BE2C (cell line): ENCODE results near the gene MAP3K21.

Experiments used
- DNase-seq: peaks from one replicate; pipeline ENCODE4 v3.0.0-alpha.2; 2020
- H3K27me3 ChIP-seq: fragments of 250-450 bp; sonication (Bioruptor Pico); 2 replicates; pipeline ENCODE4 v1.5.1; 2020; ENCODE audit warnings: mild to moderate bottlenecking
- H3K36me3 ChIP-seq: fragments of 250-450 bp; sonication (Bioruptor Pico); 2 replicates; pipeline ENCODE4 v1.5.1; 2020; ENCODE audit warnings: mild to moderate bottlenecking
- H3K4me1 ChIP-seq: fragments of 250-450 bp; sonication (Bioruptor Pico); 2 replicates; pipeline ENCODE4 v1.5.1; 2020
- H3K4me3 ChIP-seq: 2 replicates; pipeline ENCODE4 v1.5.1; 2011; ENCODE audit warnings: low read depth, low read length
- H3K9me3 ChIP-seq: fragments of 250-450 bp; sonication (Bioruptor Pico); 2 replicates; pipeline ENCODE4 v1.5.1; 2020
- TF ChIP-seq, protein P1 (sequence below): IDR thresholded peaks from 2 replicates; pipeline ENCODE4 v1.5.1; 2012; ENCODE audit warnings: mild to moderate bottlenecking, low read depth, low read length

The MAP3K21 gene

DNA sequence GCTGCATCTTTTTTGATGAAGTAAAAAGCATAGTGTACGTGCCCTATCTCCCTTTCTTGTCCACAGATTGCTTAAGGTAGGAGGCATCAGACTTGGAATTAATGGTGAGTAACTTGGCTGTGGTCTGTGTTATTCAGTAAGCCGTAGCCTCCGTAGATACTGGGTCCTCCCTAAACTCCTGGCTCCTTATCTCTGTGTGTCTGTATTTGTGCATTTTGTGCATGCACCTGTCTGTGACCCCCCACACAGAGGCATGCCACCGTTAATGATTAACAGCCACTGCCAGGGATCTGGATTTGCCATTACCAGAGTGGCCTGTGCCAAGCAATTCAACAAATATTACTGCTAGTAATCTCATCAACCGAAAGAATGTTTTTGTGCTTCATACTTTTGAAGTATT, 31.9 kb downstream of the MAP3K21 start:
- Histone ChIP-seq H3K4me3 (no peak overlapping the region), H3K4me1 (no peaks in the 10 kb centered on the region), H3K27me3 (peaks cover 35% of the 10 kb centered on the region), H3K36me3 (no peaks in the 10 kb centered on the region), H3K9me3 (no peaks in the 10 kb centered on the region)
- DNase-seq: no peak
- TF ChIP-seq, protein P1, sequence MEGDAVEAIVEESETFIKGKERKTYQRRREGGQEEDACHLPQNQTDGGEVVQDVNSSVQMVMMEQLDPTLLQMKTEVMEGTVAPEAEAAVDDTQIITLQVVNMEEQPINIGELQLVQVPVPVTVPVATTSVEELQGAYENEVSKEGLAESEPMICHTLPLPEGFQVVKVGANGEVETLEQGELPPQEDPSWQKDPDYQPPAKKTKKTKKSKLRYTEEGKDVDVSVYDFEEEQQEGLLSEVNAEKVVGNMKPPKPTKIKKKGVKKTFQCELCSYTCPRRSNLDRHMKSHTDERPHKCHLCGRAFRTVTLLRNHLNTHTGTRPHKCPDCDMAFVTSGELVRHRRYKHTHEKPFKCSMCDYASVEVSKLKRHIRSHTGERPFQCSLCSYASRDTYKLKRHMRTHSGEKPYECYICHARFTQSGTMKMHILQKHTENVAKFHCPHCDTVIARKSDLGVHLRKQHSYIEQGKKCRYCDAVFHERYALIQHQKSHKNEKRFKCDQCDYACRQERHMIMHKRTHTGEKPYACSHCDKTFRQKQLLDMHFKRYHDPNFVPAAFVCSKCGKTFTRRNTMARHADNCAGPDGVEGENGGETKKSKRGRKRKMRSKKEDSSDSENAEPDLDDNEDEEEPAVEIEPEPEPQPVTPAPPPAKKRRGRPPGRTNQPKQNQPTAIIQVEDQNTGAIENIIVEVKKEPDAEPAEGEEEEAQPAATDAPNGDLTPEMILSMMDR: no peak

DNA sequence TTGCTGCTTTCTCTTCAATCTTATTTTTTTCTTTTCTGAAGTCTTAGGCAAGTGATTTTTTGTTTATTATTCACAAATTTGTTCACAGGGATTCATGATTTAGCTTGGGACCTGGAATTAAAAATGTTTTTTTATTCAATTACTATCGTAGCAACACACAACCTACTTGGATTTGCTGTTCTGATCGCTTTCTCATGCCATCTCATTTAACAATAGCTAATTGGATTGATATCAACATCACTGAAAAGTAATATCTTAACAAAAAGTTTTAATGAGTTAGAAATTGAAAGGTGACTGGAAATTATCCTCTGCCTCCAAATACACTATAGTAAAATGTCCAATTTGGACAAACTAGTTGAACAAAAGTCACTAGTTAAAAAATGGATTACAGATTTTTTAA, 32.4 kb downstream of the MAP3K21 start:
- Histone ChIP-seq H3K9me3 (no peaks in the 10 kb centered on the region), H3K36me3 (no peaks in the 10 kb centered on the region), H3K4me3 (no peak overlapping the region), H3K27me3 (peaks cover 35% of the 10 kb centered on the region), H3K4me1 (no peaks in the 10 kb centered on the region)
- no peak for DNase-seq
- TF ChIP-seq, protein P1: no peak

DNA sequence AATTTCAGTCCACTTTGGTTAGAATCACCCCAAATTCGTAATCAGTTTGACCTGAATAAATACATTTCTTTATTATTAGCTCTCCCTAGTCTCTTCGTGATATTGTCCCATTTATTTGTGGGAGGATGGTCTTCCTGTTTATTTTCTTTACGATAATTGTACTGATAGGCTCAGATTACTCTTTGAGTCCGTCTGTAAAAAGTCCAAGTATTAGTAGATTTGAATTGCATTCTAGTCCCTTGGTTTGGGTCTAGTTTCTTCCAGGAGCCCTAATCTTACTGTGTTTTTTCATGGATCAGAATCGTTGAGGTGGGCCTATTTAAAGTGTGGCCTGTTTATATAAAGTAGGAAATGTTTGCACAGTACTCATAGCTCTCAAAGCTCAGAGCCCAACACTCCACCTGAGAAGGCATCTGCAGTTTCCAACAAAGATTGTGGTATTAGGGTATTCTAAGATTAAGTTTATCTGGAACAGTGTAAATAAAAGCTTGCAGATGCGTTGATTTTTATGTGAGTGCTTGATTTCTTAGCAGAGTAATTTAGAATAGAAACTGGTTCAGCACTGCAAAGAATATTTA, 33.1 kb downstream of the MAP3K21 start:
- Histone ChIP-seq H3K9me3 (no peaks in the 10 kb centered on the region), H3K36me3 (no peaks in the 10 kb centered on the region), H3K4me3 (no peak overlapping the region), H3K4me1 (no peaks in the 10 kb centered on the region), H3K27me3 (peaks cover 35% of the 10 kb centered on the region)
- no peak for DNase-seq
- TF ChIP-seq, protein P1: no peak

DNA sequence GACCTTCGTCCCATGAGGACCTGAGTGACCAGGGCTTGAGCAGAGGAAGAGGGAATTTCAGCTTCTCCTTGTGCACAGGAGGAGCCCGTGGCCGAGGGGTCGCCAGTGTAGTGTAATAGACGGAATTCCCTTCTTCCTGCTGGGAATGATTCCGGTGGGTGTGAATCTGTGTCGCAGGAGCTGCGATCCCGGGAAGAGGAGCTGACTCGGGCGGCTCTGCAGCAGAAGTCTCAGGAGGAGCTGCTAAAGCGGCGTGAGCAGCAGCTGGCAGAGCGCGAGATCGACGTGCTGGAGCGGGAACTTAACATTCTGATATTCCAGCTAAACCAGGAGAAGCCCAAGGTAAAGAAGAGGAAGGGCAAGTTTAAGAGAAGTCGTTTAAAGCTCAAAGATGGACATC, 34.4 kb downstream of the MAP3K21 start:
- no peaks in the 10 kb centered on the region for H3K4me1 ChIP-seq
- peaks cover 35% of the 10 kb centered on the region for H3K27me3 ChIP-seq
- TF ChIP-seq, protein P1: no peak
- DNase-seq: no peak
- no peaks in the 10 kb centered on the region for H3K9me3 ChIP-seq
- H3K36me3 ChIP-seq: no peaks in the 10 kb centered on the region
- no peak overlapping the region for H3K4me3 ChIP-seq

DNA sequence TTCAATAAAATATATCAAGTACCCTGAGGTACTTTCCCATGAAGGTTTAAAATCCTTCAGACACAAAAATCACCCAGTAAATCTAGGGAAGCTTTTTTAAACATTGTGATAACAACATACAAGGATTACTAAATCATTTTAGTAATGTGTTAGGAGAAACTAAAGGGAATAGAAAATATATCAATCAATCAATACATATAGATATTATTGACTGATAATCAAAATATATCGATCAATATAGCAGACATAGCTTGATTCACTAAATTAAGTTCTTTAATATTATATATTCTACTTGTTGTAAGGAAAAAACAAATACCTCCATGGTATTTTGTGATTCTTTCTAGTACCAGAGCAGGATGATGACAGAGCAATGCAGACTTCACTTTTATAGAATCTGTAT, 35.2 kb downstream of the MAP3K21 start:
- TF ChIP-seq, protein P1: no peak
- Histone ChIP-seq H3K4me1 (no peaks in the 10 kb centered on the region), H3K9me3 (no peaks in the 10 kb centered on the region), H3K27me3 (peaks cover 35% of the 10 kb centered on the region), H3K36me3 (no peaks in the 10 kb centered on the region), H3K4me3 (no peak overlapping the region)
- no peak for DNase-seq

DNA sequence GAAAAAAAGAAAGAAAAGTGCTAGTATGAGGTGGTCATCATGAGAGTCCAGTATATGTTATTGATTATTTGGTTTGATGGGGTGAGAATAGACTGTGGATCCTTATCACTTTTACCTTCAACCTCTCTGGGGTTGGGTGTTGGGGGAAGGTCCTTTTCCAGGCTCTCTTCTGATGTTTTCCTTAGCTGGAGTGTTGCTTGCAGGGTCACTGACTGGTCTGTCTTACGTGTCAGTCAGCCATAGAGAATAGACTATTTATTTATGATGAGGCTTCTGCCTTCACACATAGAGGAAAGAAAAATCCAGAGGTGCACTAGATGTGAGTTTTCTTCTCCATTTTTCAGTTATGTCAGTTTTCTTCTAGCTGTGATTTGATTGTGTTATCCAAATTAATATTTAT, 36.5 kb downstream of the MAP3K21 start:
- Histone ChIP-seq H3K4me1 (no peaks in the 10 kb centered on the region), H3K9me3 (no peaks in the 10 kb centered on the region)

More for the DNA sequence above, 36.5 kb downstream of the MAP3K21 start:
- Histone ChIP-seq H3K27me3 (peaks cover 35% of the 10 kb centered on the region), H3K4me3 (no peak overlapping the region), H3K36me3 (no peaks in the 10 kb centered on the region)
- DNase-seq: no peak
- TF ChIP-seq, protein P1: no peak
